ENCODE results near the gene ANKRD9. TPM values are rescaled to one million over a fixed set of nuclear protein-coding genes. Genes with fewer than 3 reads are reported as not detected.

ANKRD9 gene
- total RNA-seq, 1 donor from 2014 or later: 18.0 TPM

DNA sequence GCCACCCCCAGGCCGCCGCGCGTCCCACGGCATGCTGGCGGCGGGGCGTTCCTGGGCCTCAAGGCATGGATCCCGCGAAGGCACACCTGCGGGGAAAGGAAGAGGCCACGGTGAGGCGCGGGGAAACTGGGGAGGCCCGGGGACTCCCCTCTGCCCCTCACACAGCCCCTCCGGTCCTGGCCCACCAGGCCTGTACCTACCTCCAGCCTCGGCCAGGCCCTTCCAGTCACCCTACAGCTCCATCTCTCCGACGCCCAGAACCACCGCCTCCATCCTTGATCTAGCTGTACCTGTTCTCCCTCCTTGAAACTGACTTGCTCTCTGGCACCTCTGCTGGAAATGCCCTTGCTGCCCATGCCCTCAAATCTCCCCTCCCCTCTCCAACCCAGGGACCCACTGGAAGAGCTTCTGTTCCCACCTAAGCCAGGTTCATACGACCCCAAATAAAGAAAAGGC lies 1.7 kb downstream of the ANKRD9 start:
- H3K27ac Mint-ChIP-seq (ENCODE audit: unreplicated experiment): no peak overlapping the region
- TF ChIP-seq, protein P1, sequence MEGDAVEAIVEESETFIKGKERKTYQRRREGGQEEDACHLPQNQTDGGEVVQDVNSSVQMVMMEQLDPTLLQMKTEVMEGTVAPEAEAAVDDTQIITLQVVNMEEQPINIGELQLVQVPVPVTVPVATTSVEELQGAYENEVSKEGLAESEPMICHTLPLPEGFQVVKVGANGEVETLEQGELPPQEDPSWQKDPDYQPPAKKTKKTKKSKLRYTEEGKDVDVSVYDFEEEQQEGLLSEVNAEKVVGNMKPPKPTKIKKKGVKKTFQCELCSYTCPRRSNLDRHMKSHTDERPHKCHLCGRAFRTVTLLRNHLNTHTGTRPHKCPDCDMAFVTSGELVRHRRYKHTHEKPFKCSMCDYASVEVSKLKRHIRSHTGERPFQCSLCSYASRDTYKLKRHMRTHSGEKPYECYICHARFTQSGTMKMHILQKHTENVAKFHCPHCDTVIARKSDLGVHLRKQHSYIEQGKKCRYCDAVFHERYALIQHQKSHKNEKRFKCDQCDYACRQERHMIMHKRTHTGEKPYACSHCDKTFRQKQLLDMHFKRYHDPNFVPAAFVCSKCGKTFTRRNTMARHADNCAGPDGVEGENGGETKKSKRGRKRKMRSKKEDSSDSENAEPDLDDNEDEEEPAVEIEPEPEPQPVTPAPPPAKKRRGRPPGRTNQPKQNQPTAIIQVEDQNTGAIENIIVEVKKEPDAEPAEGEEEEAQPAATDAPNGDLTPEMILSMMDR (IDR thresholded peaks at IDR 0.05): peak; percentile 21
- H3K4me3 Mint-ChIP-seq (ENCODE audit: unreplicated experiment): no peak overlapping the region
- H3K9me3 Mint-ChIP-seq (ENCODE audit: low read depth): no peaks in the 10 kb centered on the region
- peaks cover 2% of the 10 kb centered on the region for H3K36me3 Mint-ChIP-seq (ENCODE audit: low read depth)
- H3K4me1 Mint-ChIP-seq (ENCODE audit: low read depth): peaks cover 13% of the 10 kb centered on the region
- no peak for DNase-seq (ENCODE audit: low spot score)
- H3K27me3 Mint-ChIP-seq (ENCODE audit: low read depth): no peaks in the 10 kb centered on the region

- no peaks in the 10 kb centered on the region for H3K27me3 Mint-ChIP-seq (ENCODE audit: low read depth)
- no peak overlapping the region for H3K27ac Mint-ChIP-seq (ENCODE audit: unreplicated experiment)
- peaks cover 2% of the 10 kb centered on the region for H3K36me3 Mint-ChIP-seq (ENCODE audit: low read depth)
- no peaks in the 10 kb centered on the region for H3K9me3 Mint-ChIP-seq (ENCODE audit: low read depth)
- DNase-seq (ENCODE audit: low spot score): no peak
- H3K4me3 Mint-ChIP-seq (ENCODE audit: unreplicated experiment): no peak overlapping the region
- peaks cover 13% of the 10 kb centered on the region for H3K4me1 Mint-ChIP-seq (ENCODE audit: low read depth)
- TF ChIP-seq, protein P1 (IDR thresholded peaks at IDR 0.05): no peak
These were observed 2.3 kb downstream of the ANKRD9 start for GRCh38 chr14:102507081-102507856.

- H3K4me3 Mint-ChIP-seq (ENCODE audit: unreplicated experiment): no peak overlapping the region
- H3K4me1 Mint-ChIP-seq (ENCODE audit: low read depth): peaks cover 13% of the 10 kb centered on the region
- peaks cover 2% of the 10 kb centered on the region for H3K36me3 Mint-ChIP-seq (ENCODE audit: low read depth)
- H3K27me3 Mint-ChIP-seq (ENCODE audit: low read depth): no peaks in the 10 kb centered on the region
- H3K9me3 Mint-ChIP-seq (ENCODE audit: low read depth): no peaks in the 10 kb centered on the region
- H3K27ac Mint-ChIP-seq (ENCODE audit: unreplicated experiment): no peak overlapping the region
- TF ChIP-seq, protein P1 (IDR thresholded peaks at IDR 0.05): no peak
- DNase-seq (ENCODE audit: low spot score): no peak
These were observed 3.0 kb downstream of the ANKRD9 start for GRCh38 chr14:102506626-102506925.

DNA sequence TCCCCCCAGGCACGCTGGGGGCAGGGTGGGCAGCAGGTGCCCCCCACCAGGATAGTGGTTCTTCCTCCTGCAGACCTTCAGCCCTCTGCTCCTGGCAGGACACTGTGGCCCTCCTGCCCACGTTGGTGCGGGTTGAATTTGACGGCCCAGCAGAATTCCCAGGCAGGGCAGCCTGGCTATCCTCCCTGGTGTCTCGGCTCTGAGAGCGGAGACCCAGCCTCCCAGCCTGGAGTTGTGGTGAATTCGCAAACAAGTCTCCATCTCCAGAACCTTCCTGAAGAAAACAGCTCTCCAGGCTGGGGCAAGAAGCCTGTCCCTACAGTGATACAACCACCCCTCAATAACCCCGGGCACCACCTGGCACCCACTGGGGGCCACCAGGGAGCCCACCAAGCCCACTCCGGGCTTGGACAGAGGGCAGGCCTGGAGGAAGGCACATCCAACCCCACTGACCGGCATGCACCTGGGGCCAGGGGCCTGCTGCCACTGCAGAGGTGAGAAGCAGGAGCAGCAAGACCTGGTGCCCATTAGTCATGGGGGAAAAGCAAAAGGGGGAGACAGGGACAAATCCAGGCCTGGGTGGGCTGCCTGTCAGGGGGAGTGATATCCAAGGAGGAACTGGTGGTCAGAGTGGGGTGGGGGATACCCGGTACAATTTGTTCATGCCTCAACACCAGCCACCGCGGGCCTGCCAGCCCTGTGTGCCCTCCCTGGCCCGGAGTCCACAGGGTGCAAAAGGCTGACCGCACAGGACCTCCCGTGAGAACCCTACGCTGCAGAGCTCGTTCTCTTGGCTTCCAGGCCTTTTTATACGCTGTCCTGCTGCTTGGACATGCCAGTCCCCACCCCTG lies 3.6 kb downstream of the ANKRD9 start:
- H3K4me1 Mint-ChIP-seq (ENCODE audit: low read depth): peaks cover 13% of the 10 kb centered on the region
- TF ChIP-seq, protein P1 (IDR thresholded peaks at IDR 0.05): no peak
- H3K4me3 Mint-ChIP-seq (ENCODE audit: unreplicated experiment): no peak overlapping the region

GRCh38 chr14:102505000-102505619 lies 4.5 kb downstream of the ANKRD9 start:
- Mint-ChIP-seq H3K4me3 (ENCODE audit: unreplicated experiment) (no peak overlapping the region), H3K36me3 (ENCODE audit: low read depth) (peaks cover 2% of the 10 kb centered on the region), H3K27me3 (ENCODE audit: low read depth) (no peaks in the 10 kb centered on the region), H3K27ac (ENCODE audit: unreplicated experiment) (no peak overlapping the region), H3K9me3 (ENCODE audit: low read depth) (no peaks in the 10 kb centered on the region), H3K4me1 (ENCODE audit: low read depth) (peaks cover 16% of the 10 kb centered on the region)
- no peak for DNase-seq (ENCODE audit: low spot score)
- TF ChIP-seq, protein P1 (IDR thresholded peaks at IDR 0.05): no peak

More for the DNA sequence above, 3.6 kb downstream of the ANKRD9 start:
- Mint-ChIP-seq H3K27me3 (ENCODE audit: low read depth) (no peaks in the 10 kb centered on the region), H3K9me3 (ENCODE audit: low read depth) (no peaks in the 10 kb centered on the region), H3K27ac (ENCODE audit: unreplicated experiment) (no peak overlapping the region), H3K36me3 (ENCODE audit: low read depth) (peaks cover 2% of the 10 kb centered on the region)
- DNase-seq (ENCODE audit: low spot score): no peak
